HG02884 (cell line): ENCODE measurements around the gene SCAND1.

Source experiments
- ATAC-seq: cut with Tn5 transposase; IDR thresholded peaks from one replicate; pipeline ENCODE4 v1.9.1; 2021; ENCODE audit warnings: mild to moderate bottlenecking, moderate library complexity; ENCODE audit not compliant: unreplicated experiment

Gene SCAND1

GRCh38 chr20:35908007-35908406 is 46.3 kb downstream of the SCAND1 start:
- ATAC-seq = no peak

DNA sequence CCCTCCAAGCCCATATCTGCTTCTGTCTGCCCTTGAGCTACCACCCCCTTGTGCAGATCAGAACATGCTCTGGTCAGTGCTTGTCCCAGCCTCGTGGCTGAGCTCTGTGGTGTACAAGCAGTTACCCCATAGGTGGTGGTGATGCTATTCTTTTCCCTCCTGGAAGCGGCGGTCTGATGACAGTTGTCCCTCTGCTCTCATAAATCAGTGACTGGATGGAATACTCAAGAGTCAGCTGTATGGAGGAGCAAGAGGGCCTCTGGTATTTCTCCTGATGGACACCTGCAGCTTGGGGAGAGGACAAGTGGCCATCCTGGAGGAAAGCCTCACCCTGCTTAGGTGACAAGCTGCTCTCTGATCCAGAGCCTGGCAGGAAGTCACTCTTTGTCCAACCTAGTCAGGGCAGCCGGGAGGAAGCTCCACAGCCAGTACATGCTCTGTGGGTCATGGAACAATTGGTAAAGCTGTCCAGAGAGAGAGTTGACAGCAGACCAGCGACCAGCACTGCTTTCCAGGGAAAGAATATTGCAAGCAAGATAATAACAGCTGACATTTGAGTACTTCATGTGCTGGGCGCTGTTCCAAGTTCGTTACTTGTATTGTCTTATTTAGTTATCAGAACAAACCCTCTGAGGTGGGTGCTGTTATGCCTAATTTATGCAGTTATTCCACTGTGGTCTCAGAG is 47.1 kb downstream of the SCAND1 start:
- ATAC-seq = no peak

DNA sequence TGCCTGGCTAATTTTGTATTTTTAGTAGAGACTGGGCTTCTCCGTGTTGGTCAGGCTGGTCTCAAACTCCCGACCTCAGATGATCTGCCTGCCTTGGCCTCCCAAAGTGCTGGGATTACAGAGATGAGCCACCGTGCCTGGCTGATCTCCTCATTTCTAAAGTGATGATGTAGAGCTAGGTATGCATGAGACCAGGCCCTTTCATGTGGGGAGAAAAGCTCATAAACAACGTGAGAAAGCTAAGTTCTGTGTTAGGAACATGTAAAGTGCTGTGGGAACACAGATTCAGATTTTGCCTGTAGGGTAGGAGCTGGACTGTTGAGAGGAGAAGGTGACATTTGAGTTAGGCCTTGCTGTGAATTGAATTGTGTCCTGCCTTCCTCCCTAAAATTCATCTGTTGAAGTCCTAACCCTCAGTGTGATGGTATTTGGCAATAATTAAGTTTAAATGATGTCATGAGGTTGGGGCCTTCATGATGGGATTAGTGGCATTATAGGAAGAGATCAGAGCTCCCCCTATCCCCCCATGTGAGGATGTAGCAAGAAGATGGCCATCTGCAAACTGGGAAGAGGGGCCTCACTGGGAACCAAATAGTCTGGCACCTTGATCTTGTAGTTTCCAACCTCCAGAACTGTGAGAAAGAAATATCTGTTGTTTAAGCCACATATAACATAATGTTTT is 49.2 kb downstream of the SCAND1 start:
- ATAC-seq = no peak

DNA sequence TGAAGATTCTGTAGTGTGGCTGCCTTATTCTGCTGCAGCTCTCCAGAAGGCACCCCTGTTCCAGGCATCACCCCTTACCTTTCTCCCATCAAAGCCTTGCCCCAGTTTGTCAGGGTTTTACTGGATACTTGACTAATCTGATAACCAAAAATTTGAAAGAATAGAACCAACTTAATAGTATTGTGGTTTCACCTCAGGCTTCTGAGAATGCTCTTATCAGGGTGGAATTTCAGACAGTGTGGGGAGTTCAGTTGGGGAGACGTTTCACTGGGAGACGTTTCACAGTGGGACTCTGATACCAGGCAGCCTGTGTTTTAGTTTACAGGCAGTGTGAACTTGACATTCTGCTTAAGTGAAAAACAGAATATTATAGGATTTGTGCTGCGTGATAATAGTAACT is 50.5 kb downstream of the SCAND1 start:
- ATAC-seq = no peak
